GM06990 (cell line): ENCODE results near the gene OR10G3.

Source experiments
- DNase-seq: peaks from one replicate; pipeline ENCODE4 v3.0.0-alpha.2; 2011; ENCODE audit not compliant: insufficient read length; ENCODE audit errors: extremely low read depth
- H3K27me3 ChIP-seq: replicated peaks from 2 replicates; pipeline ENCODE4 v1.6.0; 2011; ENCODE audit warnings: low read length; ENCODE audit not compliant: control insufficient read depth, insufficient read depth
- H3K36me3 ChIP-seq: 2 replicates; pipeline ENCODE4 v1.5.1; 2011; ENCODE audit warnings: low read length; ENCODE audit not compliant: control insufficient read depth, insufficient read depth
- H3K4me3 ChIP-seq: replicated peaks from 2 replicates; pipeline ENCODE4 v1.5.1; 2011; ENCODE audit warnings: low read depth, mild to moderate bottlenecking, control low read depth, low read length
- CTCF ChIP-seq: IDR thresholded peaks from 2 replicates; pipeline ENCODE4 v1.5.1; 2011; ENCODE audit warnings: low read length, control low read depth, mild to moderate bottlenecking, inconsistent platforms; ENCODE audit not compliant: insufficient read depth, poor library complexity, severe bottlenecking

The OR10G3 gene

GRCh38 chr14:21533294-21533693, 46.6 kb downstream of the OR10G3 start:
- H3K4me3 ChIP-seq = no peak overlapping the region
- H3K27me3 ChIP-seq = peaks cover 5% of the 10 kb centered on the region
- TF ChIP-seq CTCF = no peak
- H3K36me3 ChIP-seq = no peaks in the 10 kb centered on the region
- DNase-seq = no peak

GRCh38 chr14:21529515-21529914, 50.4 kb downstream of the OR10G3 start:
- H3K4me3 ChIP-seq = no peak overlapping the region
- no peak for DNase-seq
- TF ChIP-seq CTCF = no peak
- no peaks in the 10 kb centered on the region for H3K27me3 ChIP-seq
- no peaks in the 10 kb centered on the region for H3K36me3 ChIP-seq

- H3K4me3 ChIP-seq = no peak overlapping the region
- no peaks in the 10 kb centered on the region for H3K36me3 ChIP-seq
- no peak for TF ChIP-seq CTCF
- no peaks in the 10 kb centered on the region for H3K27me3 ChIP-seq
- no peak for DNase-seq
Observed at GRCh38 chr14:21528381-21529348, 51.2 kb downstream of the OR10G3 start.

GRCh38 chr14:21527318-21527679, 52.6 kb downstream of the OR10G3 start:
- no peak overlapping the region for H3K4me3 ChIP-seq
- DNase-seq = no peak
- TF ChIP-seq CTCF = no peak
- H3K27me3 ChIP-seq = no peaks in the 10 kb centered on the region
- no peaks in the 10 kb centered on the region for H3K36me3 ChIP-seq

GRCh38 chr14:21526672-21527317, 53.1 kb downstream of the OR10G3 start:
- Histone ChIP-seq H3K27me3 (no peaks in the 10 kb centered on the region), H3K36me3 (no peaks in the 10 kb centered on the region), H3K4me3 (peak overlapping the region; percentile 62)
- DNase-seq = no peak
- no peak for TF ChIP-seq CTCF
